Right atrium auricular region (tissue), 2 donors: ENCODE measurements around the gene MRNIP. TPM values are rescaled to one million over a fixed set of nuclear protein-coding genes. Genes with fewer than 3 reads are reported as not detected.

Experiments used
- DNase-seq: peaks from one replicate; pipeline ENCODE4 v3.0.0-alpha.2; 2019; ENCODE audit warnings: low spot score
- H3K27ac ChIP-seq, 2 donors: fragments of 200-600 bp; sonication (generic); 1 replicate in 1 of 2; 2 replicates in 1 of 2; pipeline ENCODE4 v1.5.1; 2016 to 2019
- H3K27me3 ChIP-seq, 2 donors: fragments of 200-600 bp; sonication (generic); one replicate each; pipeline versions ENCODE4 v1.5.1 to v1.6.0; 2017 to 2019
- H3K36me3 ChIP-seq: fragments of 200-600 bp; sonication (generic); one replicate; pipeline ENCODE4 v1.5.1; 2016
- H3K4me1 ChIP-seq, 2 donors: fragments of 200-600 bp; sonication (generic); one replicate each; pipeline versions ENCODE4 v1.5.1 to v1.6.0; 2017 to 2019
- H3K4me3 ChIP-seq, 2 donors: fragments of 200-600 bp; sonication (generic); 1 replicate in 1 of 2; 2 replicates in 1 of 2; pipeline ENCODE4 v1.5.1; 2017 to 2019; ENCODE audit warnings: mild to moderate bottlenecking in 1 of 2, moderate library complexity in 1 of 2
- H3K9me3 ChIP-seq, 2 donors: fragments of 200-600 bp; sonication (generic); one replicate each; pipeline ENCODE4 v1.5.1; 2019
- total RNA-seq, 2 donors: library from RNA; depleted of rRNA; stranded (reverse); fragments of >200 nt; gene quantifications; one replicate each; pipeline ENCODE4 v1.1.0, GENCODE V29; 2016
- TF ChIP-seq, protein P1 (sequence below), 2 donors: fragments of 200-600 bp; sonication (generic); IDR thresholded peaks; one replicate each; pipeline ENCODE4 v1.5.1; 2019; ENCODE audit warnings: antibody characterized with exemption in 2 of 2

The MRNIP gene
- total RNA-seq, 2 donors from 2014 or later, result 12.5 to 20.3 TPM

DNA sequence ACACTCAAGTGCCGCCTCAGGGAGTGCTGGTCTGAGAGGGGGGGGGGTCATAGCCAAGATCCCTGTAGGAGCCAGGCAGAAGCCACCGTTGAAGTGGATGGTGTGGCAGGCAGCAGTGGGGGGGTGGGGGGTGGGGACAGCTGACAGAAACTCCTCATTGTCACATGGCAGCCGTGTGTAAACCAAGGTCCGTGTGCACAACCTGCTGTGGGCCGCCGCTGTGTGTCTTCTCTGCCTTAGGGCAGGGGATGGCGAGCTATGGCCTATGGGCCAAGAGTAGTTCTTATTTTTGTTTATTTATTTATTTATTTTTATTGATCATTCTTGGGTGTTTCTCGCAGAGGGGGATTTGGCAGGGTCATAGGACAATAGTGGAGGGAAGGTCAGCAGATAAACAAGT lies 24.5 kb downstream of the MRNIP start:
- DNase-seq, result no peak
- Histone ChIP-seq H3K27me3 (no peaks in the 10 kb centered on the region), H3K27ac (no peak overlapping the region), H3K4me1 (peaks cover 0 to 8% of the 10 kb centered on the region in 2 donors), H3K4me3 (no peak overlapping the region), H3K9me3 (no peaks in the 10 kb centered on the region), H3K36me3 (peaks cover 87% of the 10 kb centered on the region)
- TF ChIP-seq, protein P1, sequence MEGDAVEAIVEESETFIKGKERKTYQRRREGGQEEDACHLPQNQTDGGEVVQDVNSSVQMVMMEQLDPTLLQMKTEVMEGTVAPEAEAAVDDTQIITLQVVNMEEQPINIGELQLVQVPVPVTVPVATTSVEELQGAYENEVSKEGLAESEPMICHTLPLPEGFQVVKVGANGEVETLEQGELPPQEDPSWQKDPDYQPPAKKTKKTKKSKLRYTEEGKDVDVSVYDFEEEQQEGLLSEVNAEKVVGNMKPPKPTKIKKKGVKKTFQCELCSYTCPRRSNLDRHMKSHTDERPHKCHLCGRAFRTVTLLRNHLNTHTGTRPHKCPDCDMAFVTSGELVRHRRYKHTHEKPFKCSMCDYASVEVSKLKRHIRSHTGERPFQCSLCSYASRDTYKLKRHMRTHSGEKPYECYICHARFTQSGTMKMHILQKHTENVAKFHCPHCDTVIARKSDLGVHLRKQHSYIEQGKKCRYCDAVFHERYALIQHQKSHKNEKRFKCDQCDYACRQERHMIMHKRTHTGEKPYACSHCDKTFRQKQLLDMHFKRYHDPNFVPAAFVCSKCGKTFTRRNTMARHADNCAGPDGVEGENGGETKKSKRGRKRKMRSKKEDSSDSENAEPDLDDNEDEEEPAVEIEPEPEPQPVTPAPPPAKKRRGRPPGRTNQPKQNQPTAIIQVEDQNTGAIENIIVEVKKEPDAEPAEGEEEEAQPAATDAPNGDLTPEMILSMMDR (IDR thresholded peaks at IDR 0.05), result no peak

DNA sequence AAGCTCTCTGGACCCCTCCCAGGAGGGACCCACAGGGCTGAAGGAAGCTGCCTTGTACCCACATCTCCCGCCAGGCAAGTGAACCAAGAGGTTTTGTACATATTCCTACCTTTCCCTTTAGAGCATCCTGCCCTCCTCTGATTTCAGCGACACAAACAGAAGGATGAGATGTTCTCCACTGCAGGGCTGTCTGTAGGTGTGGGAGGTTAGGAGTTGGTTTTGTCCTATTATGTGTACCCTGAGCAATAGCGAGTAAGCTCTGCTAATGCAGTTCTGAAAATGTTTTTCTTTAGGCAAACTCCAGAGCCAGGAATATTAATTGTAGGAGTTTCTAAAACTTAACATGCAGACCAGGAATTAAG lies 24.9 kb downstream of the MRNIP start:
- Histone ChIP-seq H3K9me3 (no peaks in the 10 kb centered on the region), H3K4me1 (peaks cover 0 to 8% of the 10 kb centered on the region in 2 donors), H3K36me3 (peaks cover 88% of the 10 kb centered on the region), H3K27me3 (no peaks in the 10 kb centered on the region), H3K4me3 (no peak overlapping the region), H3K27ac (no peak overlapping the region)
- TF ChIP-seq, protein P1 (IDR thresholded peaks at IDR 0.05), result no peak
- DNase-seq, result no peak

DNA sequence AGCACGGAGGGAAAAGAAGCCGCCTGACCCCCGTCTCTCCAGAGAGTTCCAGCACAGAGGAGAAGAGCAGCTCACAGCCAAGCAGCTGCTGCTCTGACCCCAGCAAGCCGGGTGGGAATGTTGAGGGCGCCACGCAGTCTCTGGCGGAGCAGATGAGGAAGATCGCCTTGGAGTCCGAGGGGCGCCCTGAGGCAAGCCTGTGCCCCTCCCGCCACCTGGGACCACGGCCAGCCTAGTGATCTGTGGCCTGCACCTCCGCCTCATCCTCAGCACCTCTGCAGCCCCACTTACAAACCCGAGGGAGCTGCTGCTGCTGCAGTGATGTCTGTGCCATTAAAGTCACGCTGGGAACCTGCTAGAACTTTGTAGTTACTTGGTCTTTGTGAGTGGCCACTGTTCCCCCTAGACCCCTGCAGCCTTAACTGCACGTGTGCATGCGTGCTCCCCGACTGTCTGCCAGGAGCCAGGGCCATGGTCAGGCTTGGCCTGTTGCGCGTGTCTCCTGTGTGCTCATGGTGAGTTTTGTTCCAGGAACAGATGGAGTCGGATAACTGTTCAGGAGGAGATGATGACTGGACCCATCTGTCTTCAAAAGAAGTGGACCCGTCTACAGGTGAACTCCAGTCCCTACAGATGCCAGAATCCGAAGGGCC lies 25.4 kb downstream of the MRNIP start:
- Histone ChIP-seq H3K4me1 (peaks cover 0 to 8% of the 10 kb centered on the region in 2 donors), H3K27me3 (no peaks in the 10 kb centered on the region), H3K36me3 (peaks cover 88% of the 10 kb centered on the region), H3K27ac (no peak overlapping the region), H3K4me3 (no peak overlapping the region), H3K9me3 (no peaks in the 10 kb centered on the region)
- TF ChIP-seq, protein P1 (IDR thresholded peaks at IDR 0.05), result no peak
- no peak for DNase-seq

DNA sequence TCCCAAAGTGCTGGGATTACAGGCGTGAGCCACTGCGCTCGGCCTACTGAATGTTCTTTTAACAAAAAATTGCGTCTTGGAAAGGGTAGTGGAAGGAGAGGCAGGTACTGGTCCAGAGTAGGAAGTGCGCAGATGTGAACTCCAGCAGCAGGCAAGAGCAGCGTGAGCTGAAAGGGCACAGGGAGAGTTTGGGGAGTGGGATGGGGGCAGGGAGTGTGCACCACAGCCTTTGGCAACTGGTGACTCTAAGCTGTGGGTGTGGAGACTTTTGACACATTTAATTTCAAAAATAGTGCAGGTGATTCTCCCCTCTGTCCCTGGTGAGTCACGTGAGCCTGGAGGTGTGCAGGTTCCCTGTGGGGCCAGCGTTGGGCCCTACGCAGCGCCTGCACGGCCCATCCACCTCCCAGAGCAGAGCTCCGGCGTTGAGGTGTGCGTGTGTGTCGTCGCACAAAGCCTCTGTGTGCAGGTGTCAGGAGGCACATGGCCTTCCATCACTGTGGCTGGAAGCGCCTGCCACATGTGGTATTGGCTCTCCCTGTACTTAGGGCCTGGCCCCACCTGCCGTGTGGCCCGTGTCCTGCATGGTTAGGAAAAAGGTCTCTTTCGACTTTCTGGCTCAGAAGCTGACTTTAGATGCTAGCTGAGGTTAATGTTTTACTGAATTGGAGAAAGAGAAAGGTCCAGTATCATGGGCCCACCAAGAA lies 26.4 kb downstream of the MRNIP start:
- H3K4me1 ChIP-seq, result peaks cover 0 to 17% of the 10 kb centered on the region in 2 donors
- H3K27ac ChIP-seq, result no peak overlapping the region

DNA sequence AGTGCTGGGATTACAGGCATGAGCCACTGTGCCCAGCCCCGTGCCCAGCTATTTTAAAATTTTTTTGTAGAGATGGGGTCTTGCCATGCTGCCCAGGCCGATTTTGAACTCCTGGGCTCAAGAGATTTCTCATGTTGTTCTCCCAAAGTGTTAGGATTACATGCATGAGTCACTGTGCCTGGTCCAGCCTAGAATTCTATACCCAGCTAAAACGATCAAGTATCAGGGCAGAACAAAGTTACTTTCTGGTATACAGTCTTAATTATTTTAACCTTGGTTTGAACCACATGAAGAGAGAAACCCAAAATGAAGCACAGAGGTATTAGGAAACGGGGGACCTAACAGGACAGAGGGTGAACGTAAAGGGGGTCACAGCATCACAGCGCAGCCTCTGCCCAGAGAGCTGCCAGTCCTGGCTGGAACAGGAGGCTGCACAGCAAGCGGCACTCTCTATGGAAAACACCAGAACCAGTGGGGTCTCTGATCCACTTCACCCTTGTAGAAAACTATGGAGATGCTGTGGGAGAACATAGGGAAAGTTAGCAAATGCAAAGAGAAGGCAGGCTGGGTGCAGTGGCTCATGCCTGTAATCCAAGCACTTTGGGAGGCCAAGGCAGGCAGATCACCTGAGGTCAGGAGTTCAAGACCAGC lies 27.7 kb downstream of the MRNIP start:
- no peak overlapping the region for H3K27ac ChIP-seq
- DNase-seq, result no peak

More for the DNA sequence above, 26.4 kb downstream of the MRNIP start:
- Histone ChIP-seq H3K36me3 (peaks cover 88% of the 10 kb centered on the region), H3K9me3 (no peaks in the 10 kb centered on the region), H3K4me3 (no peak overlapping the region), H3K27me3 (no peaks in the 10 kb centered on the region)
- TF ChIP-seq, protein P1 (IDR thresholded peaks at IDR 0.05), result no peak
- no peak for DNase-seq

More for the DNA sequence above, 27.7 kb downstream of the MRNIP start:
- Histone ChIP-seq H3K27me3 (no peaks in the 10 kb centered on the region), H3K4me3 (no peak overlapping the region), H3K4me1 (peaks cover 0 to 11% of the 10 kb centered on the region in 2 donors), H3K9me3 (no peaks in the 10 kb centered on the region), H3K36me3 (peaks cover 88% of the 10 kb centered on the region)
- TF ChIP-seq, protein P1 (IDR thresholded peaks at IDR 0.05), result no peak
